GM12878 (cell line): ENCODE data around the gene SORBS1. TPM values are rescaled to one million over a fixed set of nuclear protein-coding genes. Genes with fewer than 3 reads are reported as not detected.

Experiments used
- ATAC-seq: fragments of 200-7000 bp; cut with Tn5 transposase; 3 replicates; pipeline ENCODE4 v1.9.1; 2020; ENCODE audit warnings: mild to moderate bottlenecking, moderate library complexity
- BruUV-seq: library from RNA; stranded (reverse); fragments of 400-500 nt; replicated peaks from 2 replicates; lab custom pipeline; 2021; lab: Mats Ljungman, UMichigan
- CTCF ChIA-PET: fragments of 300-600 bp; sonication (Branson Sonifier 250); formaldehyde crosslinking; extraction: SDS; loops from one replicate; lab custom pipeline; 2021; ENCODE audit warnings: inconsistent platforms; lab: Yijun Ruan, JAX
- POLR2A ChIA-PET: fragments of 350-600 bp; formaldehyde crosslinking; extraction: SDS; loops from one replicate; lab custom pipeline; 2021; ENCODE audit warnings: inconsistent platforms; lab: Charles Lee
- RAD21 ChIA-PET: fragments of 300-600 bp; sonication (Branson Sonifier 250); formaldehyde crosslinking; loops from one replicate; lab custom pipeline; 2023; ENCODE audit warnings: antibody characterized with exemption; ENCODE audit not compliant: unreplicated experiment; lab: Charles Lee
- SMC1A ChIA-PET: fragments of 300-600 bp; sonication (Branson Sonifier 250); formaldehyde crosslinking; loops from one replicate; lab custom pipeline; 2023; ENCODE audit not compliant: unreplicated experiment, uncharacterized antibody; lab: Charles Lee
- DNase-seq: peaks from one replicate; pipeline ENCODE4 v3.0.0-alpha.2; 2011; ENCODE audit warnings: low read depth, low spot score
- FAIRE-seq: peaks from 3 replicates; lab custom pipeline; 2011; peaks lifted over from hg19 to GRCh38; lab: Jason Lieb, UNC
- H2AFZ ChIP-seq: 2 replicates; pipeline ENCODE4 v1.6.0; 2011; ENCODE audit warnings: low read depth, low read length, control low read depth; ENCODE audit not compliant: control insufficient read depth
- H3K27ac ChIP-seq: 2 replicates; pipeline ENCODE4 v1.5.1; 2011; ENCODE audit warnings: control low read depth; ENCODE audit not compliant: control insufficient read depth, insufficient read depth
- H3K27me3 ChIP-seq, 2 experiments: replicated peaks in 1 of 2; 2 replicates each; pipeline versions ENCODE4 v1.6.0 to v1.6.1; 2011; ENCODE audit warnings: low read length in 1 of 2; ENCODE audit not compliant: control insufficient read depth in 2 of 2, insufficient read depth in 2 of 2
- H3K36me3 ChIP-seq, 2 experiments: 2 replicates each; pipeline ENCODE4 v1.5.1; 2011; ENCODE audit warnings: low read length in 1 of 2; ENCODE audit not compliant: control insufficient read depth in 2 of 2, insufficient read depth in 2 of 2
- H3K4me1 ChIP-seq: 2 replicates; pipeline ENCODE4 v1.6.1; 2011; ENCODE audit warnings: mild to moderate bottlenecking, low read length, moderate library complexity, mixed read lengths; ENCODE audit not compliant: control insufficient read depth, insufficient read depth
- H3K4me2 ChIP-seq: 2 replicates; pipeline ENCODE4 v1.6.0; 2011; ENCODE audit warnings: control low read depth; ENCODE audit not compliant: control insufficient read depth, insufficient read depth
- H3K4me3 ChIP-seq: fragments of 200-600 bp; sonication (generic); 2 replicates; pipeline ENCODE4 v1.5.1; 2016
- H3K79me2 ChIP-seq: 2 replicates; pipeline ENCODE4 v1.6.0; 2011; ENCODE audit warnings: low read length; ENCODE audit not compliant: control insufficient read depth, insufficient read depth
- H3K9ac ChIP-seq: 2 replicates; pipeline ENCODE4 v1.8.0; 2011; ENCODE audit warnings: low read length, control low read depth, mixed read lengths; ENCODE audit not compliant: control insufficient read depth, insufficient read depth
- H3K9me3 ChIP-seq: replicated peaks from 3 replicates; pipeline ENCODE4 v1.5.1; 2011; ENCODE audit warnings: mild to moderate bottlenecking, low read length; ENCODE audit not compliant: control insufficient read depth, insufficient read depth
- H4K20me1 ChIP-seq: 2 replicates; pipeline ENCODE4 v1.6.0; 2011; ENCODE audit not compliant: control insufficient read depth, insufficient read depth
- HDAC6 ChIP-seq: fragments of 200-600 bp; sonication (generic); IDR thresholded peaks from one replicate; pipeline ENCODE4 v1.8.0; 2017; ENCODE audit warnings: antibody characterized with exemption; ENCODE audit not compliant: unreplicated experiment
- NRF1 ChIP-seq: conservative IDR thresholded peaks from 2 replicates; pipeline ENCODE4 v1.6.1; 2011; ENCODE audit warnings: mild to moderate bottlenecking, low read depth, low read length, improper control_type of control experiment
- PKNOX1 ChIP-seq: fragments of 450-650 bp; IDR thresholded peaks from 2 replicates; pipeline ENCODE4 v1.6.1; 2016; ENCODE audit warnings: mild to moderate bottlenecking
- ZNF384 ChIP-seq: IDR thresholded peaks from 2 replicates; pipeline ENCODE4 v1.6.1; 2012; ENCODE audit warnings: low read depth, mild to moderate bottlenecking, low read length, improper control_type of control experiment, borderline replicate concordance
- WGBS: methylation state at CpG from one replicate; pipeline ENCODE4 v1.1.6; 2016; ENCODE audit warnings: low lambda C conversion rate; ENCODE audit not compliant: insufficient replicate concordance, insufficient coverage; ENCODE audit errors: missing lambda C conversion rate; 5-methylcytosine and 5-hydroxymethylcytosine counted together
- in situ Hi-C: fragments of 300-500 bp; cut with MboI; formaldehyde crosslinking; loops from 9 replicates; pipeline ENCODE4 v1.14.3; 2018; ENCODE audit warnings: mixed read lengths
- intact Hi-C: fragments of 100-400 bp; cut with micrococcal nuclease; formaldehyde crosslinking; loops from one replicate; pipeline ENCODE4 v1.14.2; 2022; ENCODE audit not compliant: unreplicated experiment
- polyA plus RNA-seq, 11 experiments: library from polyadenylated mRNA; depleted of rRNA in 4 of 11; unstranded in 6 of 11; stranded (reverse) in 5 of 11; fragments of >200 nt; fragmentation: Nextera tagmentation in 4 of 11; fragmentation: Illumina TruSeq in 1 of 11; extraction: Ambion mirVana in 4 of 11; extraction: Trizol in 1 of 11; gene quantifications; 1 replicate in 1 of 11; 2 replicates in 10 of 11; pipeline versions ENCODE4 v1.2.1 to v1.2.3, GENCODE V29; 2011 to 2016; ENCODE audit warnings: inconsistent platforms in 2 of 11, missing spikeins in 2 of 11, low read depth in 1 of 11
- total RNA-seq, 4 experiments: library from RNA; depleted of rRNA in 3 of 4; stranded (reverse); fragments of >200 nt in 3 of 4; fragmentation: Illumina TruSeq in 1 of 4; extraction: Trizol in 1 of 4; gene quantifications; 2 replicates each; pipeline versions ENCODE4 v1.2.1 to v1.2.3, GENCODE V29; 2013 to 2021
- TF ChIP-seq, protein P1 (sequence below): fragments of 450-650 bp; IDR thresholded peaks from 2 replicates; pipeline ENCODE4 v1.6.1; 2016; ENCODE audit warnings: mild to moderate bottlenecking, moderate library complexity, borderline replicate concordance
- TF ChIP-seq, protein P2 (sequence below): fragments of 450-650 bp; conservative IDR thresholded peaks from 2 replicates; pipeline ENCODE4 v1.6.1; 2017; ENCODE audit warnings: mild to moderate bottlenecking, moderate library complexity

SORBS1 gene
- total and polyA plus RNA-seq, 10 of the 15 experiments (the other 5 are each of a cell fraction or from before 2014, with no cell fraction given), result 0.13 to 0.75 (median 0.39) TPM

DNA sequence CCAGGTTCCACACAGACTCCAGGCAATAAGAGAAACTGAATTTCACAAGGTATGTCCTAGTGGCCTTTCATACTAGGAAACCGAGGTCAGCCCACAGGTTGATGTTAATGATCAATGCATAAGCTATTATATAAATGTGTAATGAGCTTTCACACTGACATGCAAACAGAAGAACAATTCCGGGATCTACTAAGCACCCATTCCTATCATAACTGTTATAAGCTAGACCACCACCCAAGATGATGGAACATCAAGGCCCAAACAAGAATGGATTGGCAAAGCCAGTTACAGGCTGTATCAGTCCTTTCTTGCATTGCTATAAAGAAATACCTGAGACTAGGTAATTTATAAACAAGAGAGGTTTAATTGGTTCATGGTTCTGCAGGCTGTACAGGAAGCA, 15.2 kb downstream of the SORBS1 start:
- no peaks in the 10 kb centered on the region for H3K36me3 ChIP-seq
- H3K4me1 ChIP-seq, result no peaks in the 10 kb centered on the region
- H3K27me3 ChIP-seq, result no peaks in the 10 kb centered on the region; a peak in 3 of 4 replicates
- no peaks in the 10 kb centered on the region for H3K79me2 ChIP-seq
- H2AFZ ChIP-seq, result no peak overlapping the region
- TF ChIP-seq PKNOX1, result no peak
- TF ChIP-seq HDAC6, result no peak
- no peak for TF ChIP-seq NRF1
- TF ChIP-seq, protein P1, sequence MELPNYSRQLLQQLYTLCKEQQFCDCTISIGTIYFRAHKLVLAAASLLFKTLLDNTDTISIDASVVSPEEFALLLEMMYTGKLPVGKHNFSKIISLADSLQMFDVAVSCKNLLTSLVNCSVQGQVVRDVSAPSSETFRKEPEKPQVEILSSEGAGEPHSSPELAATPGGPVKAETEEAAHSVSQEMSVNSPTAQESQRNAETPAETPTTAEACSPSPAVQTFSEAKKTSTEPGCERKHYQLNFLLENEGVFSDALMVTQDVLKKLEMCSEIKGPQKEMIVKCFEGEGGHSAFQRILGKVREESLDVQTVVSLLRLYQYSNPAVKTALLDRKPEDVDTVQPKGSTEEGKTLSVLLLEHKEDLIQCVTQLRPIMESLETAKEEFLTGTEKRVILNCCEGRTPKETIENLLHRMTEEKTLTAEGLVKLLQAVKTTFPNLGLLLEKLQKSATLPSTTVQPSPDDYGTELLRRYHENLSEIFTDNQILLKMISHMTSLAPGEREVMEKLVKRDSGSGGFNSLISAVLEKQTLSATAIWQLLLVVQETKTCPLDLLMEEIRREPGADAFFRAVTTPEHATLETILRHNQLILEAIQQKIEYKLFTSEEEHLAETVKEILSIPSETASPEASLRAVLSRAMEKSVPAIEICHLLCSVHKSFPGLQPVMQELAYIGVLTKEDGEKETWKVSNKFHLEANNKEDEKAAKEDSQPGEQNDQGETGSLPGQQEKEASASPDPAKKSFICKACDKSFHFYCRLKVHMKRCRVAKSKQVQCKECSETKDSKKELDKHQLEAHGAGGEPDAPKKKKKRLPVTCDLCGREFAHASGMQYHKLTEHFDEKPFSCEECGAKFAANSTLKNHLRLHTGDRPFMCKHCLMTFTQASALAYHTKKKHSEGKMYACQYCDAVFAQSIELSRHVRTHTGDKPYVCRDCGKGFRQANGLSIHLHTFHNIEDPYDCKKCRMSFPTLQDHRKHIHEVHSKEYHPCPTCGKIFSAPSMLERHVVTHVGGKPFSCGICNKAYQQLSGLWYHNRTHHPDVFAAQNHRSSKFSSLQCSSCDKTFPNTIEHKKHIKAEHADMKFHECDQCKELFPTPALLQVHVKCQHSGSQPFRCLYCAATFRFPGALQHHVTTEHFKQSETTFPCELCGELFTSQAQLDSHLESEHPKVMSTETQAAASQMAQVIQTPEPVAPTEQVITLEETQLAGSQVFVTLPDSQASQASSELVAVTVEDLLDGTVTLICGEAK, result no peak
- no peak for TF ChIP-seq ZNF384
- TF ChIP-seq, protein P2, sequence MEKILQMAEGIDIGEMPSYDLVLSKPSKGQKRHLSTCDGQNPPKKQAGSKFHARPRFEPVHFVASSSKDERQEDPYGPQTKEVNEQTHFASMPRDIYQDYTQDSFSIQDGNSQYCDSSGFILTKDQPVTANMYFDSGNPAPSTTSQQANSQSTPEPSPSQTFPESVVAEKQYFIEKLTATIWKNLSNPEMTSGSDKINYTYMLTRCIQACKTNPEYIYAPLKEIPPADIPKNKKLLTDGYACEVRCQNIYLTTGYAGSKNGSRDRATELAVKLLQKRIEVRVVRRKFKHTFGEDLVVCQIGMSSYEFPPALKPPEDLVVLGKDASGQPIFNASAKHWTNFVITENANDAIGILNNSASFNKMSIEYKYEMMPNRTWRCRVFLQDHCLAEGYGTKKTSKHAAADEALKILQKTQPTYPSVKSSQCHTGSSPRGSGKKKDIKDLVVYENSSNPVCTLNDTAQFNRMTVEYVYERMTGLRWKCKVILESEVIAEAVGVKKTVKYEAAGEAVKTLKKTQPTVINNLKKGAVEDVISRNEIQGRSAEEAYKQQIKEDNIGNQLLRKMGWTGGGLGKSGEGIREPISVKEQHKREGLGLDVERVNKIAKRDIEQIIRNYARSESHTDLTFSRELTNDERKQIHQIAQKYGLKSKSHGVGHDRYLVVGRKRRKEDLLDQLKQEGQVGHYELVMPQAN, result no peak
- ChIA-PET CTCF (no interaction called here), POLR2A (no interaction called here), SMC1A (no interaction called here), RAD21 (no interaction called here)
- ATAC-seq (no peak), DNase-seq (no peak), FAIRE-seq (no peak)
- in situ Hi-C loops, result no loop called here
- no peak overlapping the region for H3K27ac ChIP-seq
- H3K4me3 ChIP-seq, result no peak overlapping the region
- H3K9ac ChIP-seq, result no peak overlapping the region
- intact Hi-C loops, result no loop called here
- H4K20me1 ChIP-seq, result no peaks in the 10 kb centered on the region
- no peaks in the 10 kb centered on the region for H3K9me3 ChIP-seq
- 27% methylated on average over 2 of the region's 2 CpGs for WGBS
- no peak overlapping the region for H3K4me2 ChIP-seq
- no TSS peak for BruUV-seq
